Colonic mucosa (tissue), 4 donors: ENCODE data around the gene TUBA4A. TPM values are rescaled to one million over a fixed set of nuclear protein-coding genes. Genes with fewer than 3 reads are reported as not detected.

ENCODE experiments used
- DNase-seq: peaks from one replicate; pipeline ENCODE4 v3.0.0-alpha.2; 2020
- H3K27ac ChIP-seq: fragments of 200-600 bp; one replicate; pipeline ENCODE4 v1.8.0; 2021
- H3K27me3 ChIP-seq: fragments of 200-600 bp; one replicate; pipeline ENCODE4 v1.8.0; 2021
- H3K36me3 ChIP-seq: fragments of 200-600 bp; one replicate; pipeline ENCODE4 v1.8.0; 2021
- H3K4me1 ChIP-seq: fragments of 200-600 bp; one replicate; pipeline ENCODE4 v1.8.0; 2021; ENCODE audit warnings: mild to moderate bottlenecking
- H3K4me3 ChIP-seq: fragments of 200-600 bp; one replicate; pipeline ENCODE4 v1.8.0; 2021
- H3K9ac ChIP-seq, 2 donors: one replicate each; pipeline ENCODE4 v1.7.0; 2013; ENCODE audit warnings: control low read depth in 2 of 2, low read depth in 2 of 2, low read length in 2 of 2
- H3K9me3 ChIP-seq: fragments of 200-600 bp; one replicate; pipeline ENCODE4 v1.8.0; 2021
- intact Hi-C: fragments of 100-400 bp; cut with DNase I; formaldehyde crosslinking; loops from one replicate; pipeline ENCODE4 v1.14.1; 2022
- total RNA-seq, 2 donors: library from RNA; stranded (reverse); fragmentation: NEBNext Ultra II Directional in 1 of 2; extraction: Animal tissue kit (Norgen Biotek cat#: 25700) in 1 of 2; gene quantifications; one replicate each; pipeline ENCODE4 v1.2.1, GENCODE V29; 2021
- TF ChIP-seq, protein P1 (sequence below): fragments of 200-600 bp; IDR thresholded peaks from one replicate; pipeline ENCODE4 v1.8.0; 2022; ENCODE audit warnings: antibody characterized with exemption, mild to moderate bottlenecking
- donor health status: healthy.
- donor health status: DM: no; HTN: no; CAD: no.
- donor health status: DM: no; HTN: no; CAD: no.

Gene TUBA4A
- total RNA-seq, 2 donors from 2014 or later, result 68.4 to 149 TPM

DNA sequence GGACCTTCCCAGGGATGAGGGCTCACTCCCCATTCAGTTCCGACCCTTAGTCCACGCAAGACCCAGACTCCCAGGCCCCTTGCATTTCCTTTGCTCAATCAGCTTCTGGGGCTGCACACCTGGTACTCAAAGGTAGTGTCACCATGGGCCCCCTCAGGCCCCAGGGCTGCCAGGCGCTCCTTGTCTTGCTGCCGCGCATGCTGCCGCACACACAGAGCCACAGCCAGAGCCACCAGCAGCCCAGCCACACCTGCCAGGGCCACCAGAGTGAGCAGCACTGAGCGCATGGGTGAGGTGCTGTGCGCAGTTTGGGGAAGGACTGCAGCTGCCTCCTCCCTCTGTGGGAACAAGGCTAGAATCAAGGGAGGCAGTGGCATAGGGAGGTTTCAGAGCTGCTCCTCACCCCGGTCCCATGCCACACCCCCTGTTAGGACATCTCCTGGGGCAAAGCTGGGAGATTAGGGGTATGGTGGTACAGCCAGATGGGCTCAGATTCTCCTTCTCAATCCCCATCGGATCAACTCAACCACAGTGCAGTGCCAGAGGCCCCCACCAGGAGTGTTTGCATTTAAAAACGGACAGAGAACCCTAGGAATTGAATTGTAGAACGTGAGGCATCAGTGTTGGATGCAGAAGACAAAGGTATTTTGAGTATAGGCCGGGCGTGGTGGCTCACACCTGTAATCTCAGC is 44.2 kb upstream of the TUBA4A start:
- TF ChIP-seq, protein P1, sequence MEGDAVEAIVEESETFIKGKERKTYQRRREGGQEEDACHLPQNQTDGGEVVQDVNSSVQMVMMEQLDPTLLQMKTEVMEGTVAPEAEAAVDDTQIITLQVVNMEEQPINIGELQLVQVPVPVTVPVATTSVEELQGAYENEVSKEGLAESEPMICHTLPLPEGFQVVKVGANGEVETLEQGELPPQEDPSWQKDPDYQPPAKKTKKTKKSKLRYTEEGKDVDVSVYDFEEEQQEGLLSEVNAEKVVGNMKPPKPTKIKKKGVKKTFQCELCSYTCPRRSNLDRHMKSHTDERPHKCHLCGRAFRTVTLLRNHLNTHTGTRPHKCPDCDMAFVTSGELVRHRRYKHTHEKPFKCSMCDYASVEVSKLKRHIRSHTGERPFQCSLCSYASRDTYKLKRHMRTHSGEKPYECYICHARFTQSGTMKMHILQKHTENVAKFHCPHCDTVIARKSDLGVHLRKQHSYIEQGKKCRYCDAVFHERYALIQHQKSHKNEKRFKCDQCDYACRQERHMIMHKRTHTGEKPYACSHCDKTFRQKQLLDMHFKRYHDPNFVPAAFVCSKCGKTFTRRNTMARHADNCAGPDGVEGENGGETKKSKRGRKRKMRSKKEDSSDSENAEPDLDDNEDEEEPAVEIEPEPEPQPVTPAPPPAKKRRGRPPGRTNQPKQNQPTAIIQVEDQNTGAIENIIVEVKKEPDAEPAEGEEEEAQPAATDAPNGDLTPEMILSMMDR, result no peak
- Histone ChIP-seq H3K36me3 (no peaks in the 10 kb centered on the region), H3K9ac (no peak overlapping the region), H3K27ac (no peak overlapping the region), H3K4me1 (no peaks in the 10 kb centered on the region), H3K4me3 (no peak overlapping the region), H3K9me3 (no peaks in the 10 kb centered on the region), H3K27me3 (peaks cover 6% of the 10 kb centered on the region)
- intact Hi-C loops, result loop anchor here (2.0 to 10.0 kb wide), 3 partner anchors 73 to 241 kb away; partner anchors contain the start of genes ANKZF1, ATG9A and NHEJ1
- DNase-seq, result no peak

GRCh38 chr2:219296631-219297391 is 43.1 kb upstream of the TUBA4A start:
- intact Hi-C loops, result loop anchor here (2.0 to 10.0 kb wide), 3 partner anchors 72 to 240 kb away; partner anchors contain the start of genes ANKZF1, ATG9A and NHEJ1
- Histone ChIP-seq H3K27me3 (peaks cover 6% of the 10 kb centered on the region), H3K36me3 (no peaks in the 10 kb centered on the region), H3K4me1 (no peaks in the 10 kb centered on the region), H3K9ac (no peak overlapping the region), H3K4me3 (no peak overlapping the region), H3K9me3 (no peaks in the 10 kb centered on the region), H3K27ac (no peak overlapping the region)
- TF ChIP-seq, protein P1, result no peak
- DNase-seq, result no peak

DNA sequence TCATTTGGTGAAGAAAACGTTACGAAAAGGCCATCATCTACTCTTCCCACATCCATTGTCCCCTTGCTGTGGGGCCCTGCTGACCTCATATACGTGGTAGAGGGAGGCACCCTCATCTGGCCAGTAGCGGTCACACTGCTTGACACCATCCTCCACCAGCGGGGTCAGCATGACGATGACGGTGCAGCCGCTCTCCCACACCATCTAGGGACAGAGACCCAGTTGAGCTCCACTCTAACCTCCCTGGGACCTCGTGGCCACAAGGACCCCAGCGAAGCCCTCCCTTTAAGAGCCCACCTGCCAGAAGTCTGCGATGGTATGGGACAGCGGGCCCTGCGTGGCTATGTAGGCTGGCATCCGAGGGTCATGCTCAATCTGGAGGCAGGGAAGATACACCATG is 42.4 kb upstream of the TUBA4A start:
- H3K4me1 ChIP-seq, result no peaks in the 10 kb centered on the region
- TF ChIP-seq, protein P1, result no peak
- no peak overlapping the region for H3K4me3 ChIP-seq
- peaks cover 6% of the 10 kb centered on the region for H3K27me3 ChIP-seq
- intact Hi-C loops, result loop anchor here (2.0 to 10.0 kb wide), 3 partner anchors 71 to 239 kb away; partner anchors contain the start of genes ANKZF1, ATG9A and NHEJ1
- no peaks in the 10 kb centered on the region for H3K36me3 ChIP-seq
- DNase-seq, result no peak
- no peak overlapping the region for H3K9ac ChIP-seq
- H3K9me3 ChIP-seq, result no peaks in the 10 kb centered on the region
- H3K27ac ChIP-seq, result no peak overlapping the region

DNA sequence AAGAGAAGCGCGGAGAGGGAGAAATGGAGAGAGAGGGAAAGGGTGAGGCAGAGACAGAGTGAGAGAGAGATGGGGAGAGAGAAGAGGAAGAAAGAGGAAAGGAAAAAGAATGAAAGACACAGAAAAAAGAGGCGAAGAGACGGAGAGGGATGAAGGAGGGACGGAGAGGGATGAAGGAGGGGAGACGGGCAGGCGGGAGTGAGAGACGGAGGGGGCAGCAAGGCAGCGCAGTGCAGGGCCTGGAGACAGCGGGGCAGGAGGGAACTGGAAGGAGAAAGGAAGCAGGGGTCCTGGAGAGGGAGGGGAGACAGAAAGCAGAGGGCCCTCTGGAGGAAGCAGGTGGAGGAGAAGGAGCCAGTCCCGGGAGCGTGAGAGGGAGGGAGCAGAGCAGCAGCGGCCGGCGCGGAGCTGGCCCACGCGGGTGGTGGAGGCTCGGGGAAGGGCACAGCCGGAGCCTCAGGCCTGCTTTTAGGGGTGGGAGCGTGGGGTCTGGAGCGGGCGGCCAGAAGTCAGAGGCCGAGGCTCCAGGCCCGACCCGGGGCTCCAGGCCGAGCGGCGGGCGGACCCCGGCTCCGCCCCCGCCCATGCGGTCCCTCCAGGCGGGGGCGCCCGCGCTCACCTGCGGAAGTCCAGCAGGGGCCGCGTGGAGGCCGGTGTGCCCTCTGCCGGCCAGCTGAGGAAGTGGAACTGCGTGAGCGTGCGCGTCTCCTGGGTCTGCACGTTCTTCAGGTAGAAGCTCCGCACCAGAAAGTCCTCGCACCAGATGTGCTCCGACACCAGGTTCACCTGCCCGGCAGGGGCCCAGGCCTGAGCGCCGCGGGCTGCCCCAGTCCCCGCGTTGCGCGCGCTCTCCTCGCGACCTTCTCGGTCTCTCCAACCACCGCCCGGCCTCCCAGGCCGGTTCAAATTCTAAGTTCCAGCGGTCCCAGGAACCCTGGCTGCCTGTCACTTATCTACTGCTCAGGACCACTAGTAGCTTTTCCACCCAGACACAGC is 40.9 kb upstream of the TUBA4A start:
- H3K36me3 ChIP-seq, result no peaks in the 10 kb centered on the region
- TF ChIP-seq, protein P1, result peak; percentile 99
- H3K4me3 ChIP-seq, result peak overlapping the region; percentile 53
- H3K9ac ChIP-seq, result peak overlapping the region; percentile 68 to 73
- peak; percentile 91 for DNase-seq
- H3K27ac ChIP-seq, result peak overlapping the region; percentile 51
- intact Hi-C loops, result loop anchor here (5.0 to 10.0 kb wide), 2 partner anchors 70 to 237 kb away; partner anchors contain the start of genes ANKZF1 and ATG9A
- H3K4me1 ChIP-seq, result no peaks in the 10 kb centered on the region
- H3K9me3 ChIP-seq, result no peaks in the 10 kb centered on the region
- H3K27me3 ChIP-seq, result no peaks in the 10 kb centered on the region
